ENCODE results near the gene TP53BP2.

DNA sequence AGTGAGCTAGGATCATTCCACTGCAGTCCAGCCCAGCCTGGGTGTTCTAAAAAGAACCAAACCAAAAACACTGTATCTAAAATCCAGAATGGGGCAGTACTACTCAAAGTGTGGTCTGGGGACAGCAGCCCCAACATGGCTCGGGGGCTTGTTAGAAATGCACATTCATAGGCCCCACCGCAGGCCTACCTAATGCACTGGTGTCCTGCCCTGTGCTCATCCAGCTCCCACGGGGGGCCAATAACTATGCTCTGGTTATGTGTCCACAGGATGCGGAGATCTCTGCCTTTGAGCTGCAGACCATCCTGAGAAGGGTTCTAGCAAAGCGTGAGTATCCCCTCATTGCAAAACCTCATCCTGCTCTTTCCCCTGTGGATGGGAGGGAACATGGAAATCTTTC lies 81.9 kb downstream of the TP53BP2 start:
- TF ChIP-seq, protein P1, sequence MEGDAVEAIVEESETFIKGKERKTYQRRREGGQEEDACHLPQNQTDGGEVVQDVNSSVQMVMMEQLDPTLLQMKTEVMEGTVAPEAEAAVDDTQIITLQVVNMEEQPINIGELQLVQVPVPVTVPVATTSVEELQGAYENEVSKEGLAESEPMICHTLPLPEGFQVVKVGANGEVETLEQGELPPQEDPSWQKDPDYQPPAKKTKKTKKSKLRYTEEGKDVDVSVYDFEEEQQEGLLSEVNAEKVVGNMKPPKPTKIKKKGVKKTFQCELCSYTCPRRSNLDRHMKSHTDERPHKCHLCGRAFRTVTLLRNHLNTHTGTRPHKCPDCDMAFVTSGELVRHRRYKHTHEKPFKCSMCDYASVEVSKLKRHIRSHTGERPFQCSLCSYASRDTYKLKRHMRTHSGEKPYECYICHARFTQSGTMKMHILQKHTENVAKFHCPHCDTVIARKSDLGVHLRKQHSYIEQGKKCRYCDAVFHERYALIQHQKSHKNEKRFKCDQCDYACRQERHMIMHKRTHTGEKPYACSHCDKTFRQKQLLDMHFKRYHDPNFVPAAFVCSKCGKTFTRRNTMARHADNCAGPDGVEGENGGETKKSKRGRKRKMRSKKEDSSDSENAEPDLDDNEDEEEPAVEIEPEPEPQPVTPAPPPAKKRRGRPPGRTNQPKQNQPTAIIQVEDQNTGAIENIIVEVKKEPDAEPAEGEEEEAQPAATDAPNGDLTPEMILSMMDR (IDR thresholded peaks at IDR 0.05; ENCODE audit: poor library complexity), result no peak
- TF ChIP-seq EZH2 (IDR thresholded peaks at IDR 0.05; ENCODE audit: borderline replicate concordance) (no peak), EZH2phosphoT487 (IDR thresholded peaks at IDR 0.05; ENCODE audit: low read depth, severe bottlenecking, unreplicated experiment) (no peak)
